ENCODE measurements around the gene AR.

Gene AR

GRCh38 chrX:67544281-67545035, 637 bp downstream of the AR start:
- no peaks in the 10 kb centered on the region for H3K4me1 ChIP-seq (ENCODE audit: insufficient read depth, low read length)
- no peaks in the 10 kb centered on the region for H3K9me3 ChIP-seq (ENCODE audit: low read length)
- H3K9ac ChIP-seq (ENCODE audit: low read length) = no peak overlapping the region
- peaks cover 0 to 15% of the 10 kb centered on the region in 2 donors for H3K27me3 ChIP-seq (ENCODE audit: control insufficient read depth in 1 of 2, insufficient read depth in 2 of 2, low read length in 2 of 2)
- peak overlapping the region; percentile 12 for H3K27ac ChIP-seq (ENCODE audit: low read depth, low read length)
- no peaks in the 10 kb centered on the region for H3K36me3 ChIP-seq (ENCODE audit: insufficient read depth, low read length)
- H3K4me3 ChIP-seq (ENCODE audit: low read depth in 1 of 2, low read length in 2 of 2) = peak overlapping the region; percentile 25 to 76

DNA sequence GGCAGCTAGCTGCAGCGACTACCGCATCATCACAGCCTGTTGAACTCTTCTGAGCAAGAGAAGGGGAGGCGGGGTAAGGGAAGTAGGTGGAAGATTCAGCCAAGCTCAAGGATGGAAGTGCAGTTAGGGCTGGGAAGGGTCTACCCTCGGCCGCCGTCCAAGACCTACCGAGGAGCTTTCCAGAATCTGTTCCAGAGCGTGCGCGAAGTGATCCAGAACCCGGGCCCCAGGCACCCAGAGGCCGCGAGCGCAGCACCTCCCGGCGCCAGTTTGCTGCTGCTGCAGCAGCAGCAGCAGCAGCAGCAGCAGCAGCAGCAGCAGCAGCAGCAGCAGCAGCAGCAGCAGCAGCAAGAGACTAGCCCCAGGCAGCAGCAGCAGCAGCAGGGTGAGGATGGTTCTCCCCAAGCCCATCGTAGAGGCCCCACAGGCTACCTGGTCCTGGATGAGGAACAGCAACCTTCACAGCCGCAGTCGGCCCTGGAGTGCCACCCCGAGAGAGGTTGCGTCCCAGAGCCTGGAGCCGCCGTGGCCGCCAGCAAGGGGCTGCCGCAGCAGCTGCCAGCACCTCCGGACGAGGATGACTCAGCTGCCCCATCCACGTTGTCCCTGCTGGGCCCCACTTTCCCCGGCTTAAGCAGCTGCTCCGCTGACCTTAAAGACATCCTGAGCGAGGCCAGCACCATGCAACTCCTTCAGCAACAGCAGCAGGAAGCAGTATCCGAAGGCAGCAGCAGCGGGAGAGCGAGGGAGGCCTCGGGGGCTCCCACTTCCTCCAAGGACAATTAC, 1.4 kb downstream of the AR start:
- Histone ChIP-seq H3K9me3 (ENCODE audit: low read length) (no peaks in the 10 kb centered on the region), H3K27me3 (ENCODE audit: control insufficient read depth in 1 of 2, insufficient read depth in 2 of 2, low read length in 2 of 2) (peaks cover 0 to 15% of the 10 kb centered on the region in 2 donors), H3K27ac (ENCODE audit: low read depth, low read length) (no peak overlapping the region), H3K9ac (ENCODE audit: low read length) (no peak overlapping the region), H3K36me3 (ENCODE audit: insufficient read depth, low read length) (no peaks in the 10 kb centered on the region), H3K4me3 (ENCODE audit: low read depth in 1 of 2, low read length in 2 of 2) (peak overlapping the region; percentile 25 to 76), H3K4me1 (ENCODE audit: insufficient read depth, low read length) (no peaks in the 10 kb centered on the region)

- Histone ChIP-seq H3K4me1 (ENCODE audit: insufficient read depth, low read length) (no peaks in the 10 kb centered on the region), H3K9ac (ENCODE audit: low read length) (no peak overlapping the region), H3K4me3 (ENCODE audit: low read depth in 1 of 2, low read length in 2 of 2) (peak overlapping the region; percentile 25 to 76), H3K27me3 (ENCODE audit: control insufficient read depth in 1 of 2, insufficient read depth in 2 of 2, low read length in 2 of 2) (peaks cover 0 to 15% of the 10 kb centered on the region in 2 donors), H3K36me3 (ENCODE audit: insufficient read depth, low read length) (no peaks in the 10 kb centered on the region), H3K9me3 (ENCODE audit: low read length) (no peaks in the 10 kb centered on the region), H3K27ac (ENCODE audit: low read depth, low read length) (no peak overlapping the region)
Observed at GRCh38 chrX:67545893-67546495, 2.2 kb downstream of the AR start.

DNA sequence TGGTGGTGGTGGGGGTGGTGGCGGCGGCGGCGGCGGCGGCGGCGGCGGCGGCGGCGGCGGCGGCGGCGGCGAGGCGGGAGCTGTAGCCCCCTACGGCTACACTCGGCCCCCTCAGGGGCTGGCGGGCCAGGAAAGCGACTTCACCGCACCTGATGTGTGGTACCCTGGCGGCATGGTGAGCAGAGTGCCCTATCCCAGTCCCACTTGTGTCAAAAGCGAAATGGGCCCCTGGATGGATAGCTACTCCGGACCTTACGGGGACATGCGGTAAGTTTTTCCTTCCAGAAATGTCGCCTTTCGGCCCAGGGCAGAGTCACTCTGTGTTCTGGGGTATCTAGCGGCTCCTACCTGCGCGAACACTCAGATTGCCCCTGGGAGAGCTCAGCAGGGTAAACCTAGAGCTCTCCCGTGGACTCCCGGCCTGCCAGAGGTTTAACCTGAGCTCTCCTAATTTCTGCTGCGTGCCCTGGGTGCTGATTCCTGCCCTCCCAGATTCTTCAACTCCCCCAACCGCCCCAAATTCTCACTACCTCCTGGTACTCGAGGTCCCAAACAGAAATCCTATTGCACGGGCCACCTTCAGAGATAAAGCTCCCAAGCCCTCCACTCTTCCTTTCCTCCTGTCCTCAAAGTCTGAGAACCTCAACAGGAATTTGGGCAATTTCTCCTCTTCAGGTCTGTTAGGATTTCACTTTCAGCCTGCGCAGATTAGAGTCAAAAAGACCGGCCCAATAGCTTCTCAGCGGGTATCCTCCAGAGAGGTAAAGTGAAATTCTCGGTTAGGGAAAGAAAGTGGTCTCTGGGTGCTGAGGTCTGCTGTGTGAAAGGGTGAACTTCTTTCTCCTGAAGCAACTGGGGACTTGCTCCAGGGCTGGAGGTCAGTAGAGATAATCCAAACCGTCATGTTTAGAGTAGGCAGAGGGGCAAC, 2.9 kb downstream of the AR start:
- peaks cover 0 to 15% of the 10 kb centered on the region in 2 donors for H3K27me3 ChIP-seq (ENCODE audit: control insufficient read depth in 1 of 2, insufficient read depth in 2 of 2, low read length in 2 of 2)
- H3K4me1 ChIP-seq (ENCODE audit: insufficient read depth, low read length) = no peaks in the 10 kb centered on the region
- H3K9ac ChIP-seq (ENCODE audit: low read length) = peak overlapping the region; percentile 30
- H3K36me3 ChIP-seq (ENCODE audit: insufficient read depth, low read length) = no peaks in the 10 kb centered on the region
- no peaks in the 10 kb centered on the region for H3K9me3 ChIP-seq (ENCODE audit: low read length)
- H3K4me3 ChIP-seq (ENCODE audit: low read depth in 1 of 2, low read length in 2 of 2) = peak overlapping the region; percentile 29 to 62
- no peak overlapping the region for H3K27ac ChIP-seq (ENCODE audit: low read depth, low read length)

DNA sequence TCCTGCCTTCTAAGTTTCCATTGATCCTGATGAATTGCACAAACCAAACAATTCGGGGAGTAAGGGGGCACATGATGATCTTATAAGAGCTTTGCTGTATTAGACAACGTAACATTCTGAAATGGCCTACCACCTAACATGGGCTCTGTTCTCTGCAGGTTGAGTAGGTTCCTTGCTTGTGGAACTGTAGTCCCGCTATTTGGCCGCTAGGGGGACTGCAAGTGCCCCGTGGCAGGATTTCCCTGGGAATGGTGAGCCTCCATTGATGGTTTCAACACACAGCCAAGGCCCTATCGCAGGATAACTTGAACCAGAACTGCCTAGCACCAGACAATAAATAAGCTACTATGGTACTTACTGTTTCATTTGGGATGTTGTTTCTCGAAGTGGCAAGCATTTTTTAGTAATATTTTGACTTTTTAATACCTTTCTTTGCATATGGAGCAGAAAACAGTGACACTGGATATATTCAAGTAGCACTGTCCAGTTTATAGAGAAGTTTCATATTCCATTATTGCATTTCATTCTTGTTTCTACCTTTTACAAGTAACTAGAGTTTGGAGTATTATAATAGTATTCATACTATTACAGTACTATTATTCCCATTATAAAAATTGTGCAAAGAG, 11.9 kb downstream of the AR start:
- Histone ChIP-seq H3K9ac (ENCODE audit: low read length) (no peak overlapping the region), H3K9me3 (ENCODE audit: low read length) (no peaks in the 10 kb centered on the region)

DNA sequence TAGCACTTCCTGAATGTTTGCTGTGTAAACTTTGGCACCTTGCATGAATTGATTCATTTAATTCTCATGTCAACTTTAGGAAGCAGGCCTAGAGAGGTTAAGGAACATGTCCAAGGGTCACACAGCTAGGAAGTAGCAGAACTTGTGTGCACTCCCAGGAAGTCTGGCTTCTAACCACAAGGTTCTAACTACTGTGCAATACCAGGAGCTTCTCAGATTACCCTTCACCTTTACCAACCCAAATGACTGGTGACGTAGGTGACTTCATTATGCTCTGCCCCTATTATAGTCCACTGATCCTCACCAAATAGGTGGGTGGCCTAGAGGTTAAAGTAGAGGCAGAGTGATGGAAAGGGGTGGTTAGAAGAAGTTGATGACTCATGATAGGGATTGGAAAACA, 14.4 kb downstream of the AR start:
- H3K36me3 ChIP-seq (ENCODE audit: insufficient read depth, low read length) = no peaks in the 10 kb centered on the region
- no peaks in the 10 kb centered on the region for H3K9me3 ChIP-seq (ENCODE audit: low read length)
- H3K9ac ChIP-seq (ENCODE audit: low read length) = no peak overlapping the region
- H3K4me1 ChIP-seq (ENCODE audit: insufficient read depth, low read length) = no peaks in the 10 kb centered on the region
- H3K27me3 ChIP-seq (ENCODE audit: control insufficient read depth in 1 of 2, insufficient read depth in 2 of 2, low read length in 2 of 2) = no peaks in the 10 kb centered on the region
- H3K4me3 ChIP-seq (ENCODE audit: low read depth in 1 of 2, low read length in 2 of 2) = no peak overlapping the region
- no peak overlapping the region for H3K27ac ChIP-seq (ENCODE audit: low read depth, low read length)

More for the DNA sequence above, 11.9 kb downstream of the AR start:
- Histone ChIP-seq H3K27ac (ENCODE audit: low read depth, low read length) (no peak overlapping the region), H3K27me3 (ENCODE audit: control insufficient read depth in 1 of 2, insufficient read depth in 2 of 2, low read length in 2 of 2) (no peaks in the 10 kb centered on the region), H3K4me3 (ENCODE audit: low read depth in 1 of 2, low read length in 2 of 2) (no peak overlapping the region), H3K4me1 (ENCODE audit: insufficient read depth, low read length) (no peaks in the 10 kb centered on the region), H3K36me3 (ENCODE audit: insufficient read depth, low read length) (no peaks in the 10 kb centered on the region)

DNA sequence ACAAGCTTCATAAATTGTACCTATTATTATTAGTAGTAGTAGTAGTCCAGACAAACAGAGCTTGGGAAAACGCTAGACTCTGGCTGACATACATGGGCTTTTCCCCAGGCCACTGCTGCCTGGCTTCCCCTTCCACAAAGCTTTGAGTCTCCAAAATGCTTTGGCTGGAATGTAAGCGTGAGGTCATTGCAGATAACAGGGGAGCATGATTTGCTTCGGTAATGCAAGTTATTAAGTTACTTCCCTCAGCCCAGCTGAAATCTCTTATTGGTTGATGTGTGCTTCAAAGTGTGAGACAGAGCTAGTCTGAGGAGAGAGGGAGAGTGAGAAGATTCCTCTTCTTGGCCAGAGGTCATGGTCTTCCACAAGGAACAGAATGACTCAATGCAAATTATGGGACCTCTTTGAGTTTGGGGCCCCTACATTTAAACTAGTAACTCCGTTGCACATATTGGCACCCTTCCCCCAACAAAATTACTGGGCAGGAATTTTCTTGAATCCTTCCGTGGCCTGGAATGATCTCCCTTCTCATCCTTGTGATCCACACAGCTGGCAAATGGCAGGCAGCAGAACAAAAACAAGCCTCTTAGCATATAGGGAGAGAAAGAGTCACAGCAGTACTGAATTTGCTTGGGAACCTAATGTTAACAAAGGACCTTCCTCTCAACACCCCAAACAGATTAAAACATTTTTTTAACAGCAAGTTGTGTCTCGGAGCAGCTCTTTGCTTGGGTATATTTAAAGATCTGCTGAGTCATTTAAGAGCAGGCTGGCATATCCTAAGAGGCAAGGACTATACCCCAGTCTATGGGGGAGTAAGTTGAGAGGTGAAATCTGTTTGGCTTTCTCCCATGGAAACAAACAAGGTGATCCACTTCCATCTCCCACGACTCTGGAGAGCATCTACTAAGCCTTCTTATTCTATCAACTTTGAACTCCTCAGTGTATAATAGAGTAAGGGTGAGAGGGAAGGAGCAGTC, 19.9 kb downstream of the AR start:
- Histone ChIP-seq H3K27ac (ENCODE audit: low read depth, low read length) (no peak overlapping the region), H3K36me3 (ENCODE audit: insufficient read depth, low read length) (no peaks in the 10 kb centered on the region), H3K4me1 (ENCODE audit: insufficient read depth, low read length) (no peaks in the 10 kb centered on the region), H3K9ac (ENCODE audit: low read length) (no peak overlapping the region), H3K27me3 (ENCODE audit: control insufficient read depth in 1 of 2, insufficient read depth in 2 of 2, low read length in 2 of 2) (no peaks in the 10 kb centered on the region), H3K9me3 (ENCODE audit: low read length) (no peaks in the 10 kb centered on the region), H3K4me3 (ENCODE audit: low read depth in 1 of 2, low read length in 2 of 2) (no peak overlapping the region)

DNA sequence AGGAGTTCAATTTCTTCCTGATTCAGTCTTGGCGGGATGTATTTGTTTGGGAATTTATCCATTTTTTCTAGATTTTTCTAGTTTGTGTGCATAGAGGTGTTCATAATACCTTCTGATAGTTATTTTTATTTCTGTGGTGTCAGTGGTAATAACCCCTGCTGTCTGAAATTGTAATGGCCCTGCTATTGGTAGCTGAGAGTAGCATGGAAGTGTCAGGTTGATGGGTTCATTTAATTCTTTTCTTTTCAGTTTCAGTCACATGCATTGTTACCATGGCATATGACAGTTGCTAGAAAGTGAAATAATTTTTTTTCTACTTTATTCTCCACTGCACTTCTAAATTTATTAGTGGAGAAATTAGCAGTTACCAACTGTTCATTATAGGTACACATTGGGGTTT, 20.7 kb downstream of the AR start:
- Histone ChIP-seq H3K9ac (ENCODE audit: low read length) (no peak overlapping the region), H3K9me3 (ENCODE audit: low read length) (no peaks in the 10 kb centered on the region), H3K4me3 (ENCODE audit: low read depth in 1 of 2, low read length in 2 of 2) (no peak overlapping the region), H3K27me3 (ENCODE audit: control insufficient read depth in 1 of 2, insufficient read depth in 2 of 2, low read length in 2 of 2) (no peaks in the 10 kb centered on the region), H3K4me1 (ENCODE audit: insufficient read depth, low read length) (no peaks in the 10 kb centered on the region), H3K36me3 (ENCODE audit: insufficient read depth, low read length) (no peaks in the 10 kb centered on the region), H3K27ac (ENCODE audit: low read depth, low read length) (no peak overlapping the region)

DNA sequence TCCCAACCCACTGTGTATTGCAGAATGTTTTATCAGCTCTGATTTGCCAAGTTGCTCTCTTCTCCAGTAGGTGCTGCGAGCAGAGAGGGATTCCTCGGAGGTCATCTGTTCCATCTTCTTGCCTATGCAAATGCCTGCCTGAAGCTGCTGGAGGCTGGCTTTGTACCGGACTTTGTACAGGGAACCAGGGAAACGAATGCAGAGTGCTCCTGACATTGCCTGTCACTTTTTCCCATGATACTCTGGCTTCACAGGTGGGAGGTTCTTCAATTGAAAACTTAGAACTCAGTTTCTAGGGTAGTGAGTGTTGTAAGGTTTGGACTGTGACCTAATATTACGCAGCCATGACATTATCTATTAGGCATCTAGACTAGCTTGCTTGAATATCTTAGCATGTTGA, 24.9 kb downstream of the AR start:
- Histone ChIP-seq H3K9ac (ENCODE audit: low read length) (no peak overlapping the region), H3K9me3 (ENCODE audit: low read length) (no peaks in the 10 kb centered on the region), H3K27ac (ENCODE audit: low read depth, low read length) (no peak overlapping the region), H3K27me3 (ENCODE audit: control insufficient read depth in 1 of 2, insufficient read depth in 2 of 2, low read length in 2 of 2) (no peaks in the 10 kb centered on the region), H3K36me3 (ENCODE audit: insufficient read depth, low read length) (no peaks in the 10 kb centered on the region), H3K4me3 (ENCODE audit: low read depth in 1 of 2, low read length in 2 of 2) (no peak overlapping the region), H3K4me1 (ENCODE audit: insufficient read depth, low read length) (no peaks in the 10 kb centered on the region)

GRCh38 chrX:67570839-67571238, 27.0 kb downstream of the AR start:
- no peaks in the 10 kb centered on the region for H3K27me3 ChIP-seq (ENCODE audit: control insufficient read depth in 1 of 2, insufficient read depth in 2 of 2, low read length in 2 of 2)
- H3K4me3 ChIP-seq (ENCODE audit: low read depth in 1 of 2, low read length in 2 of 2) = no peak overlapping the region
- no peak overlapping the region for H3K27ac ChIP-seq (ENCODE audit: low read depth, low read length)
- no peak overlapping the region for H3K9ac ChIP-seq (ENCODE audit: low read length)
- H3K9me3 ChIP-seq (ENCODE audit: low read length) = no peaks in the 10 kb centered on the region
- H3K36me3 ChIP-seq (ENCODE audit: insufficient read depth, low read length) = no peaks in the 10 kb centered on the region
- H3K4me1 ChIP-seq (ENCODE audit: insufficient read depth, low read length) = no peaks in the 10 kb centered on the region
